Breast epithelium (tissue), 4 donors: ENCODE measurements around the gene NR4A2. TPM values are rescaled to one million over a fixed set of nuclear protein-coding genes. Genes with fewer than 3 reads are reported as not detected.

ENCODE experiments used
- DNase-seq, 2 donors: peaks; one replicate each; pipeline ENCODE4 v3.0.0-alpha.2; 2019; ENCODE audit warnings: low spot score in 2 of 2
- H3K27ac ChIP-seq, 2 donors: fragments of 200-600 bp; sonication (generic) in 1 of 2; one replicate each; pipeline ENCODE4 v1.5.1; 2016 to 2019; ENCODE audit warnings: mild to moderate bottlenecking in 1 of 2
- H3K27me3 ChIP-seq, 2 donors: fragments of 200-600 bp; sonication (generic) in 1 of 2; one replicate each; pipeline versions ENCODE4 v1.5.1 to v1.6.0; 2017 to 2019; ENCODE audit warnings: control low read depth in 1 of 2, mild to moderate bottlenecking in 1 of 2
- H3K36me3 ChIP-seq: fragments of 200-600 bp; one replicate; pipeline ENCODE4 v1.5.1; 2019
- H3K4me1 ChIP-seq, 2 donors: fragments of 200-600 bp; sonication (generic); one replicate each; pipeline ENCODE4 v1.5.1; 2016 to 2019; ENCODE audit warnings: control low read depth in 1 of 2
- H3K4me3 ChIP-seq, 3 donors: fragments of 200-600 bp; sonication (generic); 1 replicate in 2 of 3; 2 replicates in 1 of 3; pipeline ENCODE4 v1.5.1; 2016 to 2019; ENCODE audit warnings: mild to moderate bottlenecking in 3 of 3, moderate library complexity in 2 of 3
- H3K9me3 ChIP-seq, 2 donors: fragments of 200-600 bp; sonication (generic) in 1 of 2; one replicate each; pipeline ENCODE4 v1.5.1; 2016 to 2019; ENCODE audit warnings: control low read depth in 1 of 2
- CTCF ChIP-seq, 3 donors: fragments of 450-650 bp; IDR thresholded peaks; one replicate each; pipeline ENCODE4 v1.5.1; 2016 to 2017; ENCODE audit warnings: antibody characterized with exemption in 3 of 3, mild to moderate bottlenecking in 3 of 3, moderate library complexity in 3 of 3
- POLR2A ChIP-seq: fragments of 450-650 bp; IDR thresholded peaks from one replicate; pipeline ENCODE4 v1.6.1; 2016; ENCODE audit warnings: antibody characterized with exemption, mild to moderate bottlenecking, moderate library complexity
- POLR2AphosphoS5 ChIP-seq, 3 donors: sonication (generic); formaldehyde crosslinking; IDR thresholded peaks; one replicate each; pipeline ENCODE4 v1.6.1; 2017; ENCODE audit warnings: antibody characterized with exemption in 3 of 3
- intact Hi-C: fragments of 100-400 bp; cut with DNase I; formaldehyde crosslinking; loops from one replicate; pipeline ENCODE4 v1.15.1; 2023; ENCODE audit warnings: low total_unique reads
- total RNA-seq, 3 donors: library from RNA; depleted of rRNA; stranded (reverse); fragments of >200 nt; gene quantifications; one replicate each; pipeline ENCODE4 v1.1.0, GENCODE V29; 2016

The NR4A2 gene
- total RNA-seq, 3 donors from 2014 or later, result 3.8 to 29.4 (median 7.9) TPM

- TF ChIP-seq POLR2A (peak; percentile 53), POLR2AphosphoS5 (IDR thresholded peaks at IDR 0.05) (peak in 2 of 3 donors; percentile 33 to 68), CTCF (IDR thresholded peaks at IDR 0.05) (peak in 2 of 3 donors; percentile 5 to 11)
- intact Hi-C loops, result loop anchor here (5.0 kb wide), 1 partner anchor 68 kb away; no protein-coding TSS in a partner anchor
- peak; percentile 86 to 90 for DNase-seq
- H3K27ac ChIP-seq, result peak overlapping the region; percentile 98 to 99
- peaks cover 0 to 7% of the 10 kb centered on the region in 2 donors for H3K4me1 ChIP-seq
- no peaks in the 10 kb centered on the region for H3K9me3 ChIP-seq
- H3K4me3 ChIP-seq, result peak overlapping the region; percentile 81 to 88 (median 84)
- no peaks in the 10 kb centered on the region for H3K36me3 ChIP-seq
- H3K27me3 ChIP-seq, result no peaks in the 10 kb centered on the region
Observed at GRCh38 chr2:156334496-156335478, 2.3 kb upstream of the NR4A2 start.

- peak overlapping the region; percentile 81 to 88 (median 84) for H3K4me3 ChIP-seq
- TF ChIP-seq POLR2AphosphoS5 (IDR thresholded peaks at IDR 0.05), result peak in 1 of 3 donors; percentile 7
- TF ChIP-seq POLR2A, result no peak
- peak in 2 of 3 donors; percentile 17 to 38 for TF ChIP-seq CTCF (IDR thresholded peaks at IDR 0.05)
- H3K9me3 ChIP-seq, result no peaks in the 10 kb centered on the region
- peak; percentile 35 to 61 for DNase-seq
- peak overlapping the region; percentile 98 to 99 for H3K27ac ChIP-seq
- H3K27me3 ChIP-seq, result no peaks in the 10 kb centered on the region
- no peaks in the 10 kb centered on the region for H3K36me3 ChIP-seq
- intact Hi-C loops, result loop anchor here (5.0 kb wide), 1 partner anchor 68 kb away; no protein-coding TSS in a partner anchor
- no peaks in the 10 kb centered on the region for H3K4me1 ChIP-seq
Observed at GRCh38 chr2:156333951-156334495, 1.5 kb upstream of the NR4A2 start.

- TF ChIP-seq CTCF (IDR thresholded peaks at IDR 0.05), result no peak
- TF ChIP-seq POLR2AphosphoS5 (IDR thresholded peaks at IDR 0.05), result peak in 1 of 3 donors; percentile 21
- DNase-seq, result peak in 1 of 2 donors; percentile 50
- Histone ChIP-seq H3K4me1 (no peaks in the 10 kb centered on the region), H3K9me3 (no peaks in the 10 kb centered on the region), H3K27ac (peak overlapping the region; percentile 98 to 99), H3K36me3 (no peaks in the 10 kb centered on the region), H3K27me3 (no peaks in the 10 kb centered on the region), H3K4me3 (peak overlapping the region; percentile 81 to 88 (median 84))
- intact Hi-C loops, result loop anchor here (5.0 kb wide), 1 partner anchor 69 kb away; no protein-coding TSS in a partner anchor
Observed at GRCh38 chr2:156333274-156333950, 891 bp upstream of the NR4A2 start.

- H3K36me3 ChIP-seq, result no peaks in the 10 kb centered on the region
- H3K27me3 ChIP-seq, result no peaks in the 10 kb centered on the region
- H3K4me1 ChIP-seq, result no peaks in the 10 kb centered on the region
- TF ChIP-seq POLR2AphosphoS5 (IDR thresholded peaks at IDR 0.05) (no peak), POLR2A (no peak), CTCF (IDR thresholded peaks at IDR 0.05) (no peak)
- H3K9me3 ChIP-seq, result no peaks in the 10 kb centered on the region
- DNase-seq, result no peak
- peak overlapping the region; percentile 98 to 99 for H3K27ac ChIP-seq
- intact Hi-C loops, result loop anchor here (5.0 kb wide), 1 partner anchor 70 kb away; no protein-coding TSS in a partner anchor
- H3K4me3 ChIP-seq, result peak overlapping the region; percentile 81 to 88 (median 84)
Observed at GRCh38 chr2:156332284-156332533, 312 bp downstream of the NR4A2 start.
